K562 (cell line): ENCODE measurements around the gene LMBR1. TPM values are rescaled to one million over a fixed set of nuclear protein-coding genes. Genes with fewer than 3 reads are reported as not detected.
"Not testable (repeated sequence)": the region's sequence is repeated elsewhere in the genome, so short reads cannot be mapped to it uniquely, and the experiment has no call there.

Experiments used
- ATAC-seq: fragments of 200-7000 bp; cut with Tn5 transposase; 3 replicates; pipeline ENCODE4 v1.9.1; 2020; ENCODE audit warnings: moderate library complexity
- BruUV-seq: library from RNA; stranded (reverse); fragments of 400-500 nt; replicated peaks from 2 replicates; lab custom pipeline; 2021; lab: Mats Ljungman, UMichigan
- CTCF ChIA-PET: fragments of 300-600 bp; formaldehyde crosslinking; extraction: SDS; loops from one replicate; lab custom pipeline; 2021; ENCODE audit warnings: low intra/inter-chr PET ratio; lab: Yijun Ruan, JAX
- POLR2A ChIA-PET: fragments of 300-600, 350-650 bp; sonication (Branson Sonifier 250); formaldehyde crosslinking; extraction: SDS; loops from one replicate; lab custom pipeline; 2021; ENCODE audit warnings: antibody characterized with exemption, inconsistent platforms; lab: Yijun Ruan, JAX
- DNase-seq, 4 experiments: peaks; one replicate each; pipeline versions ENCODE4 v3.0.0 to v3.0.0-alpha.2; 2011 to 2018; ENCODE audit warnings: low spot score in 3 of 4, mixed read lengths in 3 of 4; ENCODE audit errors: extremely low read depth in 1 of 4
- FAIRE-seq: peaks from 2 replicates; lab custom pipeline; 2011; peaks lifted over from hg19 to GRCh38; lab: Jason Lieb, UNC
- H2AFZ ChIP-seq: 2 replicates; pipeline ENCODE4 v1.6.0; 2011; ENCODE audit warnings: low read depth, low read length, control low read depth, inconsistent platforms
- H3K27ac ChIP-seq: fragments of 200-600 bp; 3 replicates; pipeline ENCODE4 v1.8.0; 2011; ENCODE audit warnings: low read depth, mild to moderate bottlenecking, control low read depth, inconsistent platforms, low read length, moderate library complexity, mixed read lengths; ENCODE audit errors: extremely low read depth
- H3K27me3 ChIP-seq, 2 experiments: fragments of 300-600 bp in 1 of 2; 2 replicates in 1 of 2; 3 replicates in 1 of 2; pipeline versions ENCODE4 v1.6.0 to v1.8.0; 2011; ENCODE audit warnings: inconsistent platforms in 2 of 2, low read length in 2 of 2, mild to moderate bottlenecking in 1 of 2, mixed read lengths in 1 of 2, moderate library complexity in 1 of 2; ENCODE audit not compliant: control insufficient read depth in 2 of 2, insufficient read depth in 2 of 2
- H3K36me3 ChIP-seq: fragments of 300-600 bp; 3 replicates; pipeline ENCODE4 v1.8.0; 2011; ENCODE audit warnings: mild to moderate bottlenecking, low read length, inconsistent platforms; ENCODE audit not compliant: control insufficient read depth, insufficient read depth
- H3K4me1 ChIP-seq, 2 experiments: fragments of 200-600 bp in 1 of 2; replicated peaks in 1 of 2; 2 replicates in 1 of 2; 3 replicates in 1 of 2; pipeline versions ENCODE4 v1.5.1 to v1.8.0; 2011; ENCODE audit warnings: inconsistent platforms in 2 of 2, low read length in 2 of 2, mild to moderate bottlenecking in 1 of 2, mixed read lengths in 1 of 2, moderate library complexity in 1 of 2; ENCODE audit not compliant: control insufficient read depth in 2 of 2, insufficient read depth in 2 of 2
- H3K4me2 ChIP-seq: 2 replicates; pipeline ENCODE4 v1.6.1; 2011; ENCODE audit warnings: low read length, control low read depth, inconsistent platforms, mixed read lengths; ENCODE audit not compliant: insufficient read depth
- H3K4me3 ChIP-seq: fragments of 200-600 bp; sonication (generic), shearing (Covaris generic); 2 replicates; pipeline ENCODE4 v1.5.1; 2016; ENCODE audit warnings: control low read depth, inconsistent platforms
- H3K79me2 ChIP-seq: fragments of 200-600 bp; 3 replicates; pipeline ENCODE4 v1.8.0; 2011; ENCODE audit warnings: low read length, inconsistent platforms; ENCODE audit not compliant: control insufficient read depth, insufficient read depth
- H3K9ac ChIP-seq, 2 experiments: 2 replicates each; pipeline versions ENCODE4 v1.6.0 to v1.6.1; 2011; ENCODE audit warnings: low read depth in 2 of 2, low read length in 2 of 2, control low read depth in 1 of 2, inconsistent platforms in 1 of 2, mild to moderate bottlenecking in 1 of 2, mixed read lengths in 1 of 2; ENCODE audit not compliant: insufficient read depth in 1 of 2
- H3K9me1 ChIP-seq: one replicate; pipeline ENCODE4 v1.6.0; 2011; ENCODE audit warnings: inconsistent platforms, mild to moderate bottlenecking, low read length, moderate library complexity; ENCODE audit not compliant: control insufficient read depth, insufficient read depth
- H3K9me3 ChIP-seq: replicated peaks from 2 replicates; pipeline ENCODE4 v1.5.1; 2011; ENCODE audit warnings: low read depth, low read length, inconsistent platforms; ENCODE audit not compliant: control insufficient read depth, insufficient read depth
- H4K20me1 ChIP-seq: replicated peaks from 2 replicates; pipeline ENCODE4 v1.6.1; 2011; ENCODE audit warnings: low read length, inconsistent platforms, mixed read lengths; ENCODE audit not compliant: control insufficient read depth, insufficient read depth
- CBFB ChIP-seq: sonication (generic); formaldehyde crosslinking; IDR thresholded peaks from 2 replicates; pipeline ENCODE4 v1.4.0; 2020; ENCODE audit warnings: mild to moderate bottlenecking, missing genetic modification reagents
- KLF1 ChIP-seq: fragments of 450-650 bp; IDR thresholded peaks from 2 replicates; pipeline ENCODE4 v1.6.1; 2016; ENCODE audit warnings: missing genetic modification characterization, missing compliant biosample characterization
- PHF8 ChIP-seq: fragments of 200-600 bp; sonication (generic); IDR thresholded peaks from 2 replicates; pipeline ENCODE4 v1.6.1; 2012; ENCODE audit warnings: mixed run types, mild to moderate bottlenecking, inconsistent platforms, low read length, moderate library complexity, borderline replicate concordance
- PHTF2 ChIP-seq: fragments of 250-450 bp; sonication (Bioruptor Pico); IDR thresholded peaks from 2 replicates; pipeline ENCODE4 v1.5.0; 2021; ENCODE audit warnings: mild to moderate bottlenecking
- SMARCB1 ChIP-seq: IDR thresholded peaks from 2 replicates; pipeline ENCODE4 v1.6.1; 2011; ENCODE audit warnings: improper control_type of control experiment, low read depth; ENCODE audit not compliant: insufficient read length
- TCF7L2 ChIP-seq: fragments of 150-350 bp; IDR thresholded peaks from 2 replicates; pipeline ENCODE4 v1.6.1; 2016; ENCODE audit warnings: low read depth, mild to moderate bottlenecking, low read length, moderate library complexity
- USF1 ChIP-seq: sonication (generic); formaldehyde crosslinking; IDR thresholded peaks from 2 replicates; pipeline ENCODE4 v1.9.0; 2022; ENCODE audit warnings: mild to moderate bottlenecking, missing genetic modification reagents
- ZNF121 ChIP-seq: sonication (generic); formaldehyde crosslinking; conservative IDR thresholded peaks from 2 replicates; pipeline ENCODE4 v1.8.0; 2022; ENCODE audit warnings: missing genetic modification reagents
- WGBS: fragments of 100-300 bp; shearing (Covaris generic); methylation state at CpG from one replicate; pipeline ENCODE4 v1.1.6; 2016; ENCODE audit warnings: low coverage, mixed read lengths; ENCODE audit not compliant: insufficient coverage; ENCODE audit errors: missing lambda C conversion rate; 5-methylcytosine and 5-hydroxymethylcytosine counted together
- in situ Hi-C: fragments of 300-500 bp; cut with MboI; formaldehyde crosslinking; loops from 4 replicates; pipeline ENCODE4 v1.15.0; 2018; ENCODE audit warnings: inconsistent platforms, mixed read lengths
- intact Hi-C: fragments of 100-400 bp; cut with micrococcal nuclease; formaldehyde crosslinking; loops from 2 replicates; pipeline ENCODE4 v1.14.2; 2022
- polyA plus RNA-seq, 8 experiments: library from polyadenylated mRNA; depleted of rRNA in 4 of 8; stranded (reverse) in 5 of 8; unstranded in 3 of 8; fragments of >200 nt; fragmentation: Nextera tagmentation in 2 of 8; fragmentation: Illumina TruSeq in 1 of 8; extraction: Ambion mirVana in 2 of 8; extraction: Trizol in 1 of 8; gene quantifications; 2 replicates each; pipeline versions ENCODE4 v1.2.1 to v1.2.3, GENCODE V29; 2011 to 2014; ENCODE audit warnings: inconsistent platforms in 1 of 8, missing spikeins in 1 of 8
- total RNA-seq, 7 experiments: library from RNA; depleted of rRNA in 6 of 7; stranded (reverse); fragments of >200 nt in 6 of 7; fragmentation: Illumina TruSeq in 2 of 7; extraction: Trizol in 2 of 7; gene quantifications; 2 replicates each; pipeline versions ENCODE4 v1.2.1 to v1.2.3, GENCODE V29; 2011 to 2021; ENCODE audit warnings: low replicate concordance in 1 of 7
- TF ChIP-seq, protein P1 (sequence below), 2 experiments: fragments of 450-650 bp in 1 of 2; sonication (generic) in 1 of 2; formaldehyde crosslinking; conservative IDR thresholded peaks; 2 replicates each; pipeline versions ENCODE4 v1.4.0 to v1.8.1; 2020 to 2022; ENCODE audit warnings: mild to moderate bottlenecking in 1 of 2, missing genetic modification reagents in 1 of 2
- TF ChIP-seq, protein P2 (sequence below): sonication (generic); formaldehyde crosslinking; IDR thresholded peaks from 2 replicates; pipeline ENCODE4 v1.8.0; 2022; ENCODE audit warnings: missing genetic modification reagents, mild to moderate bottlenecking, borderline replicate concordance

The LMBR1 gene
- total and polyA plus RNA-seq, 9 of the 15 experiments (the other 6 are each of a cell fraction or from before 2014, with no cell fraction given) = 7.7 to 90.0 (median 59.9) TPM

- H3K27ac ChIP-seq, H3K9me3 ChIP-seq, CTCF ChIA-PET, FAIRE-seq, H3K4me2 ChIP-seq, H4K20me1 ChIP-seq, H3K9me1 ChIP-seq, H3K9ac ChIP-seq, DNase-seq, H3K79me2 ChIP-seq, ATAC-seq, H2AFZ ChIP-seq, in situ Hi-C loops, intact Hi-C loops, H3K36me3 ChIP-seq, H3K4me3 ChIP-seq, BruUV-seq: not testable (repeated sequence)
- H3K27me3 ChIP-seq = peaks cover 12 to 26% of the 10 kb centered on the region in 2 experiments; a peak in 4 of 5 replicates
- peaks cover 0 to 17% of the 10 kb centered on the region in 2 experiments; a peak in 2 of 5 replicates for H3K4me1 ChIP-seq
- WGBS = 24% methylated on average over 3 of the region's 3 CpGs
- TF ChIP-seq ZNF121 (CRISPR knock-in tag) = peak; percentile 63; the same call in 1 of the 2 replicates
- POLR2A ChIA-PET = interaction anchor here (1.2 kb wide), 1 partner anchor 214 kb away, joined by 3 read pairs; no protein-coding TSS in a partner anchor
Measured at GRCh38 chr7:156936766-156937165, 43.8 kb upstream of the LMBR1 start.

DNA sequence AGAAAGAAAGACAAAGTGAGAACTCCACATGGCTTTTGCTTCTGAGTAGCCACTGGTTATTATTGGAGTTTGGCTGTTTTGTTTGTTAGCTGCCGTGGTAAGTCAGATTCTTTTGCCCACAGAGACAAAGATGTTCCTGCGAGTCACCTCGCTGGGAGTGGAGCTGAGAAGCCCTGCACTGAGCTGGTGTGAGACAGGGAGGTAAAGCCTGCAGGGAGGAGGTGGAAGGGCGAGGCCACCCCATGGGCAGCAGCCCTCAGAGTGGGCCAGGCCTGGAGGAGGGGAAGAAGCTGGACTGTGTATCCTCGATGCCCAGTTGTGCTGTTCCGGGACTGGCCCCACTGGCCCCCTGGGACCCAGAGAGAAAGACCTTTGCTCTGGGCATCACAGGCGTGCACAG lies 42.3 kb upstream of the LMBR1 start:
- DNase-seq (no peak), FAIRE-seq (no peak), ATAC-seq (no peak; the same call in 1 of the 3 replicates)
- no peak overlapping the region for H3K4me2 ChIP-seq
- peak overlapping the region in 1 of 2 experiments; percentile 58; a peak in 1 of 4 replicates for H3K9ac ChIP-seq
- H4K20me1 ChIP-seq = no peaks in the 10 kb centered on the region
- no peaks in the 10 kb centered on the region for H3K79me2 ChIP-seq
- H3K27ac ChIP-seq = no peak overlapping the region
- H3K4me1 ChIP-seq = peaks cover 0 to 7% of the 10 kb centered on the region in 2 experiments; a peak in 2 of 5 replicates
- 17% methylated on average over 7 of the region's 7 CpGs for WGBS
- intact Hi-C loops (no loop called here), in situ Hi-C loops (no loop called here)
- no peak overlapping the region for H3K4me3 ChIP-seq
- no peaks in the 10 kb centered on the region for H3K36me3 ChIP-seq
- BruUV-seq = no TSS peak
- no peak overlapping the region; the same call in 1 of the 2 replicates for H2AFZ ChIP-seq
- CTCF ChIA-PET = no interaction called here
- peaks cover 2% of the 10 kb centered on the region; the same call in 1 of the 2 replicates for H3K9me3 ChIP-seq
- H3K27me3 ChIP-seq = peaks cover 21 to 36% of the 10 kb centered on the region in 2 experiments; a peak in 4 of 5 replicates
- H3K9me1 ChIP-seq = no peaks in the 10 kb centered on the region
- POLR2A ChIA-PET = interaction anchor here (1.0 to 2.0 kb wide), 2 partner anchors 13 to 15 kb away, joined by 3 to 7 read pairs; no protein-coding TSS in a partner anchor
- TF ChIP-seq CBFB (CRISPR knock-in tag) (no peak), TCF7L2 (no peak), KLF1 (tag) (no peak), PHF8 (no peak), SMARCB1 (no peak), PHTF2 (CRISPR knock-in tag) (no peak), USF1 (CRISPR knock-in tag) (no peak)
- TF ChIP-seq, protein P1, sequence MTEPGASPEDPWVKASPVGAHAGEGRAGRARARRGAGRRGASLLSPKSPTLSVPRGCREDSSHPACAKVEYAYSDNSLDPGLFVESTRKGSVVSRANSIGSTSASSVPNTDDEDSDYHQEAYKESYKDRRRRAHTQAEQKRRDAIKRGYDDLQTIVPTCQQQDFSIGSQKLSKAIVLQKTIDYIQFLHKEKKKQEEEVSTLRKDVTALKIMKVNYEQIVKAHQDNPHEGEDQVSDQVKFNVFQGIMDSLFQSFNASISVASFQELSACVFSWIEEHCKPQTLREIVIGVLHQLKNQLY (CRISPR knock-in tag; conservative IDR thresholded peaks at IDR 0.05) = no peak
- TF ChIP-seq, protein P2, sequence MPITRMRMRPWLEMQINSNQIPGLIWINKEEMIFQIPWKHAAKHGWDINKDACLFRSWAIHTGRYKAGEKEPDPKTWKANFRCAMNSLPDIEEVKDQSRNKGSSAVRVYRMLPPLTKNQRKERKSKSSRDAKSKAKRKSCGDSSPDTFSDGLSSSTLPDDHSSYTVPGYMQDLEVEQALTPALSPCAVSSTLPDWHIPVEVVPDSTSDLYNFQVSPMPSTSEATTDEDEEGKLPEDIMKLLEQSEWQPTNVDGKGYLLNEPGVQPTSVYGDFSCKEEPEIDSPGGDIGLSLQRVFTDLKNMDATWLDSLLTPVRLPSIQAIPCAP (CRISPR knock-in tag) = no peak
